ENCODE results near the gene ANP32B.
"Not testable (repeated sequence)": the region's sequence is repeated elsewhere in the genome, so short reads cannot be mapped to it uniquely, and the experiment has no call there.

The ANP32B gene

GRCh38 chr9:97994703-97995102, 11.6 kb downstream of the ANP32B start:
- DNase-seq: no peak

DNA sequence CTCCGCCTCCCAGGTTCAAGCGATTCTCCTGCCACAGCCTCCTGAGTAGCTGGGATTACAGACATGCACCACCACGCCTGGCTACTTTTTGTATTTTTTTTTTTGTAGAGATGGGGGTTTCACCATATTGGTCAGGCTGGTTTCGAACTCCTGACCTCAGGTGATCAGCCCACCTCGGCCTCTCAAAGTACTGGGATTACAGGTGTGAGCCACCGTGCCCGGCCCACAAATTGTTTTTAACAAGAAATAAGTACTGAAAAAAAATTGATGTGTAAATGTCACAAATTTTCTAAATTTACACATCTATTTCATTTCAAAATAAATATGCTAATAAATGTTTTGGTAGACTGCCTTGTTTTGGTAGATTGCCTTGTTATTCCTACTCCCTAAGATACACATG, 13.5 kb downstream of the ANP32B start:
- not testable (repeated sequence) for DNase-seq

GRCh38 chr9:97997330-97998276, 14.5 kb downstream of the ANP32B start:
- no peak for DNase-seq

DNA sequence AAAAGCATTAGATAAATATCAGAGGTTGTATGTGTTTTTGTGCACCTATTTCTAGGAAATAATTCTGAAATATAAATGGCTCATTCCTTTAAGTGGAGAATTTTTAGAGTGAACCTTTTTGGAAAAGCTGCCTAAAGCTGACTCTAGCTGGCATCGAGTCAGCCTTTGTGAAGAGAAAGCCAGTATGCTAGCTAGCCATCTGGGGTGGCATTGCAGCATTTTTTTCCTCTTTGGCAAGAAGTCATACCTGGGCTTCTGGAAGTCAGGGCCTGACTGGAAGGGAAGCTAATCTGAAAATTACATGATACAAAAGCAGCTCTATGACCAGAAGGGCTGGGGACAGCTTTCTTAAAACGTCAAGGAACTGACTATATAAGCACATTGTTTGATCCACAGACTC, 19.7 kb downstream of the ANP32B start:
- DNase-seq: no peak

- DNase-seq: no peak
Measured at GRCh38 chr9:98006127-98006796, 23.1 kb downstream of the ANP32B start.

DNA sequence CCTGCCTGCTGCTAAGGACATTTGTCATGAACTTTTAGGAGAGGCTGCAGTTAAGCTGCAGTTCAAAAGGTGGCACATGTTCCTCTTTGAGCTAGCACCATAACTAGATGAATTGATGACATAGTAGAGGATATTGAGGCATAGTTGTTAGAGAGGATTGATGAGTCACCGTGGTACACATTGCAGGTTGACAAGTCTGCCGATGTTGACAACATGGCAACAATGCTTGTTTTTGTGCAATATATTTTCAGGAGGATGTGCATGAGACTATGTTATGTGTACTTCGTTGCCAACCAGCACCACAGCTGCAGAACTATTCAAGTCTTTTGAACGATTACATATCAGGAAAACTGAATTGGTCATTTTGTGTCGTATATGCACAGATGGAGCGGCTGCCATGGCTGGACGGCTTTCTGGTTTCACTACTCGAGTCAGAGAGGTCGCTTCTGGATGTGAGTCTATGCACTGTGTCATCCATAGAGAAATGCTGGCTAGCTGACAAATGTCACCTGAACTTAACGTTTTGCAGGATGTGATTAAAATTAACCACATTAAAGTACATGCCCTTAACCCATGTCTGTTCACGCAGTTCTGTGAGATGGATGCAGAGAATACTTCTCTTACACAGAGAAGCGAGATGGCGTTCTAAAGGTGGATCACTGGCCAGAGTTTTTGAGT, 24.2 kb downstream of the ANP32B start:
- no peak for DNase-seq

DNA sequence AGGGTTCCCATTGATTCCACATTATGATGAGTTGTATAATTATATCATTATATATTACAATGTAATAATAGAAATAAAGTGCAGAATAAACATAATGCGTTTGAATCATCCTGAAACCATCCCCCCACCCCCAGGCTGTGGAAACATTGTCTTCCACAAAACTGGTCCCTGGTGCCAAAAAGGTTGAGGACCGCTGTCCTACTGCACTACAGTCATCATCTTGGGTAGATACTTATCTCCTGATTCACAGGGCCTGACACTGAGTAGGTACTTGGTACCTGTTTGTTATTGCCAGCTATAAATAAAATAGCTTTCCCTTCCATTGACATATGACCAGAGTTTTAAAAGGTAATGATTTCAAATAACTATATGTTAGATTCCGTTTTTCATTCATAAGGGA, 25.6 kb downstream of the ANP32B start:
- no peak for DNase-seq

DNA sequence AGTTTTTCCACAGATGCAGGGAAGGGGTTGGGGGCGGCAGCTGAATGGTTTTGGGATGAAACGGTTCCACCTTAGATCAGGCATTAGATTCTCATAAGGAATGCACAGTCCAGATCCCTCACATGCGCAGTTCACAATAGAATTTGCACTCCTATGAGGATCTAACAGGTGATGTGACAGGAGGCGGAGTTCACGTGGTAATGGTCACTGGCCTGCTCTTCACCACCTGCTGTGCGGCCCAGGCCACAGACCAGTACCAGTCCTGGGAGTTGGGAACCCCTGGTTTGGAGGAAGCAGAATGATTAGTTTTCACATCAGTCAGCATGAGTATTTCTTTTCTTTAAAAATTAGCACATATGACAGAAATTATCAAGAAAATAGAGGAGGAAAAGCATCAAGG, 26.3 kb downstream of the ANP32B start:
- DNase-seq: no peak

DNA sequence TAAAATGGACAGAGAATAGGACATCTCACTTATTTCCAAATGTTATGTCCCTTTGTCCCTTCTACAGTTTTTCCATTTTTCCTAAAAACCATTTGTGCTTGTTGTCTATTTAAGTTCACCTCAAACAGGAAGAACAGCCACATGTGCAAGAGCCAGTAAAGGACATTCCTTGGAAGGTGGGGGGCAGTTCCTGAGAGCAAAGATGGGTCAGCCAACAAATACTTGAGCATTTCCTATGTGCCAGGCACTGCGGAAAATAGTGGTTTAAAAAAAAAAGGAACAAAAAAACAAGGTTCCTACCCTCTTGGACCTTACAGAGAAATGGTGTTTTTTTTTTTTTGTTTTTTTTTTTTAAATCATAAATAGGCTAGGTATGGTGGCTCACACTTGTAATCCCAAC, 26.8 kb downstream of the ANP32B start:
- DNase-seq: no peak

DNA sequence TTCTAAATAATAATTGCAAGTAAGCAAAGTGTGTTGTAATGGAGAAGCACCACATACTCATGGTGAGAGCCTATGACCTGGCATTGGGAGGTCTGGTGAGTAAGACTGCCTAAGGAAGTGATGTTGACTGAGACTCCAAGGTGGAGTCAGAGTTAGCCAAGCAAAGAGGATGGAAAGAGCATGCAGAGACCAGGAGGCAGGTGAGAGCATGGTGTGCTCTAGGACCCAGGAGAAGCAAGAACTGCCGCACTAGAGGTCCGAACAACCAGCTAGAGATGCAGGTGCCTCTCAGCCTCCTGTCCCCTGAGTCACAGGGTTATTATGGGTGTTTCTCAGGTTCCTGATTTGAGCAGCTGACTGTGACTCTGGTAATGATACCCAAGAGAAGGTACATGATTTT, 27.3 kb downstream of the ANP32B start:
- DNase-seq: peak; percentile 73

DNA sequence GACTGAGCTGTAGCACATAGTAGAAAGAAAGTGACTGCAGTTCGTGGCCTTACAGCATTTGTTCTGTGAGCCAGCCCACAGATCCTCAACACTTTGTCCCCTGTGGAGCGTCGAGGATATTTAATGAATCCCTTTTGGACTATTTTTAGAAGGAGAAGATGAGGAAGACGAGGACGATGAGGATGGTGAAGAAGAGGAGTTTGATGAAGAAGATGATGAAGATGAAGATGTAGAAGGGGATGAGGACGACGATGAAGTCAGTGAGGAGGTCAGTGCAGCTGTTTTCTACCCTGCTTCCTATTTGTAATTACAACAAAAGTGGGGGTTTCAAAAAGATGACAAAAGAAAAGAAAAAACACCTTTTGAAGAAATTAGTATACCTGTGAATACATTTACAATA, 28.0 kb downstream of the ANP32B start:
- no peak for DNase-seq

GRCh38 chr9:98016137-98016680, 33.1 kb downstream of the ANP32B start:
- no peak for DNase-seq

GRCh38 chr9:98017306-98017705, 34.2 kb downstream of the ANP32B start:
- no peak for DNase-seq

- DNase-seq: no peak
Measured at GRCh38 chr9:98018347-98018746, 35.2 kb downstream of the ANP32B start.

GRCh38 chr9:98019098-98019497, 36.0 kb downstream of the ANP32B start:
- DNase-seq: no peak

- DNase-seq: not testable (repeated sequence)
Measured at GRCh38 chr9:98019869-98020268, 36.7 kb downstream of the ANP32B start.

DNA sequence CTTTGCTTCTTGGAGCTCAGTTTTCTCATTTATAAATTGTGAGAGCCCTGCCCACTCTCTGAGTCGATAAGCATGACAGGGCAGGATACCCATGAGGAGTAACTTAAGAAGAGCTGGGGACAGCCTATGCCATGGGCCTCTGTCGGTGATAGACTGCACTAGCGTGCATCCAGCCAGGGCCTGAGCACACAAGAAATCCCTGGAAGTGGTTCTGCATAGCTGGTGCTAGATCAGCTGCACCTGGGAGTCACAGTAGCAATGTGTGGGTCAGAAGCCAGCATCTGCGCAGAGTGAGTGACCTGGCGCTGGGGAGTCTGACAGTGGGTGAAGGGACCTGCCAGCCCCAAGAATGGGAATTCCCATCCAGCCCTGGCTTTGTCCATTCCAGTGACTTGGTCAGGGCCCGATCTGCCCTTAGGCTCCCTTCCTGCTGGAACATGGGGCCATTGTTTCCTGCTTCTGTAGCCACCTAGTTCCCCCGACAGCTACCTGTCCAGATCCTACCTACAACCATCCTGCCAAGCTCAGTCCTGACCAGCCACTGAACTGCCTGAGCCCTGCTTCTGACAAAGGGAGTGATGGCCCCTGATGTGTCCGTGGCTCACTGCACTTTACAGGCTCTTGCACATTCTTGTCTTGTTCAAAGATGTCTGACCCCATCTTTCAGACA, 37.5 kb downstream of the ANP32B start:
- no peak for DNase-seq

- DNase-seq: no peak
Measured at GRCh38 chr9:98021306-98022040, 38.3 kb downstream of the ANP32B start.

- no peak for DNase-seq
Measured at GRCh38 chr9:98022447-98022846, 39.3 kb downstream of the ANP32B start.

GRCh38 chr9:98024702-98025101, 41.6 kb downstream of the ANP32B start:
- DNase-seq: peak; percentile 30

GRCh38 chr9:98031169-98031568, 48.0 kb downstream of the ANP32B start:
- DNase-seq: no peak

DNA sequence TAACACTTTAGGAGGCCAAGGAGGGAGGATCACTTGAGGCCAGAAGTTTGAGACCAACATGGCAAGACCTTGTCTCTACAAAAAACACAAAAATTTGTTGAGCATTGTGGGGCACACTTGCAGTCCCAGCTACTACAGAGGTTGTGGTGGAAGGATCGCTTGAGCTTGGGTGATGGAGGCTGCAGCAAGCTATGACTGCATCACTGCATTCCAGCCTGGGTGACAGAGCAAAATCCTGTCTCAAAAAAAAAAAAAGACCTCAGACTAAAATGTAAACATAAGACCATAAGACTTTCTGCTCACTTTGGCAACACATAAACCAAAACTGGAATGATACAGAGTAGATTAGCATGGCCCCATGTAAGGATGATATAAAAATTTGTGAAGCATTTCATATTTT, 48.8 kb downstream of the ANP32B start:
- no peak for DNase-seq
